HG03097 (cell line): Measurements from ENCODE around the gene CARNS1.
"Not testable (repeated sequence)": the region's sequence is repeated elsewhere in the genome, so short reads cannot be mapped to it uniquely, and the experiment has no call there.

Experiments
- ATAC-seq: cut with Tn5 transposase; IDR thresholded peaks from one replicate; pipeline ENCODE4 v1.9.1; 2021; ENCODE audit not compliant: unreplicated experiment, low FRiP score

Gene CARNS1

GRCh38 chr11:67463680-67464410 is 48.4 kb downstream of the CARNS1 start:
- ATAC-seq = no peak

- ATAC-seq = no peak
These were observed 49.1 kb downstream of the CARNS1 start for GRCh38 chr11:67464411-67465188.

GRCh38 chr11:67465189-67465510 is 49.7 kb downstream of the CARNS1 start:
- ATAC-seq = no peak

- not testable (repeated sequence) for ATAC-seq
These were observed 50.1 kb downstream of the CARNS1 start for GRCh38 chr11:67465530-67465929.

- ATAC-seq = no peak
These were observed 50.9 kb downstream of the CARNS1 start for GRCh38 chr11:67466367-67466766.

GRCh38 chr11:67466962-67467771 is 51.7 kb downstream of the CARNS1 start:
- ATAC-seq = no peak

GRCh38 chr11:67468056-67468455 is 52.6 kb downstream of the CARNS1 start:
- no peak for ATAC-seq

- no peak for ATAC-seq
These were observed 52.9 kb downstream of the CARNS1 start for GRCh38 chr11:67468456-67468758.

- ATAC-seq = peak; percentile 58
These were observed 53.5 kb downstream of the CARNS1 start, which contains the start of gene TMEM134 for GRCh38 chr11:67468759-67469507. Gene TMEM134, minus strand, starts transcription at chr11:67469251. Its CDS starts 59 bp downstream, at chr11:67469192.

- ATAC-seq = no peak
These were observed 54.0 kb downstream of the CARNS1 start for GRCh38 chr11:67469508-67469811.

GRCh38 chr11:67470337-67471002 is 55.0 kb downstream of the CARNS1 start:
- ATAC-seq = no peak

GRCh38 chr11:67472882-67473281 is 57.4 kb downstream of the CARNS1 start:
- ATAC-seq = no peak
